Esophagus squamous epithelium (tissue), 4 donors: Measurements from ENCODE around the gene GNA12.

Experiments used
- CTCF ChIP-seq, 6 experiments: fragments of 450-650 bp in 4 of 6; fragments of 200-600 bp in 2 of 6; sonication (generic) in 2 of 6; IDR thresholded peaks; one replicate each; pipeline ENCODE4 v1.5.1; 2016 to 2019; ENCODE audit warnings: antibody characterized with exemption in 6 of 6, mild to moderate bottlenecking in 4 of 6, moderate library complexity in 4 of 6
- POLR2A ChIP-seq, 4 donors: fragments of 450-650 bp; IDR thresholded peaks; one replicate each; pipeline ENCODE4 v1.6.1; 2017; ENCODE audit warnings: antibody characterized with exemption in 4 of 4, mild to moderate bottlenecking in 4 of 4, moderate library complexity in 3 of 4

GRCh38 chr7:2880874-2881533, 36.9 kb upstream of the GNA12 start:
- TF ChIP-seq CTCF (IDR thresholded peaks at IDR 0.05) (no peak), POLR2A (IDR thresholded peaks at IDR 0.05) (no peak)
